Measurements from ENCODE around the gene ATP8B2. TPM values are rescaled to one million over a fixed set of nuclear protein-coding genes. Genes with fewer than 3 reads are reported as not detected.
"Not testable (repeated sequence)": the region's sequence is repeated elsewhere in the genome, so short reads cannot be mapped to it uniquely, and the experiment has no call there.

ATP8B2 gene, protein sequence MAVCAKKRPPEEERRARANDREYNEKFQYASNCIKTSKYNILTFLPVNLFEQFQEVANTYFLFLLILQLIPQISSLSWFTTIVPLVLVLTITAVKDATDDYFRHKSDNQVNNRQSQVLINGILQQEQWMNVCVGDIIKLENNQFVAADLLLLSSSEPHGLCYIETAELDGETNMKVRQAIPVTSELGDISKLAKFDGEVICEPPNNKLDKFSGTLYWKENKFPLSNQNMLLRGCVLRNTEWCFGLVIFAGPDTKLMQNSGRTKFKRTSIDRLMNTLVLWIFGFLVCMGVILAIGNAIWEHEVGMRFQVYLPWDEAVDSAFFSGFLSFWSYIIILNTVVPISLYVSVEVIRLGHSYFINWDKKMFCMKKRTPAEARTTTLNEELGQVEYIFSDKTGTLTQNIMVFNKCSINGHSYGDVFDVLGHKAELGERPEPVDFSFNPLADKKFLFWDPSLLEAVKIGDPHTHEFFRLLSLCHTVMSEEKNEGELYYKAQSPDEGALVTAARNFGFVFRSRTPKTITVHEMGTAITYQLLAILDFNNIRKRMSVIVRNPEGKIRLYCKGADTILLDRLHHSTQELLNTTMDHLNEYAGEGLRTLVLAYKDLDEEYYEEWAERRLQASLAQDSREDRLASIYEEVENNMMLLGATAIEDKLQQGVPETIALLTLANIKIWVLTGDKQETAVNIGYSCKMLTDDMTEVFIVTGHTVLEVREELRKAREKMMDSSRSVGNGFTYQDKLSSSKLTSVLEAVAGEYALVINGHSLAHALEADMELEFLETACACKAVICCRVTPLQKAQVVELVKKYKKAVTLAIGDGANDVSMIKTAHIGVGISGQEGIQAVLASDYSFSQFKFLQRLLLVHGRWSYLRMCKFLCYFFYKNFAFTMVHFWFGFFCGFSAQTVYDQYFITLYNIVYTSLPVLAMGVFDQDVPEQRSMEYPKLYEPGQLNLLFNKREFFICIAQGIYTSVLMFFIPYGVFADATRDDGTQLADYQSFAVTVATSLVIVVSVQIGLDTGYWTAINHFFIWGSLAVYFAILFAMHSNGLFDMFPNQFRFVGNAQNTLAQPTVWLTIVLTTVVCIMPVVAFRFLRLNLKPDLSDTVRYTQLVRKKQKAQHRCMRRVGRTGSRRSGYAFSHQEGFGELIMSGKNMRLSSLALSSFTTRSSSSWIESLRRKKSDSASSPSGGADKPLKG
- total RNA-seq: 44.2 and 48.0 TPM in 2 replicates
- long read RNA-seq, partial matches to known transcripts: 0 of 2 reads
- long read RNA-seq, other reads (novel, unspliced or antisense): 2 of 2 reads

DNA sequence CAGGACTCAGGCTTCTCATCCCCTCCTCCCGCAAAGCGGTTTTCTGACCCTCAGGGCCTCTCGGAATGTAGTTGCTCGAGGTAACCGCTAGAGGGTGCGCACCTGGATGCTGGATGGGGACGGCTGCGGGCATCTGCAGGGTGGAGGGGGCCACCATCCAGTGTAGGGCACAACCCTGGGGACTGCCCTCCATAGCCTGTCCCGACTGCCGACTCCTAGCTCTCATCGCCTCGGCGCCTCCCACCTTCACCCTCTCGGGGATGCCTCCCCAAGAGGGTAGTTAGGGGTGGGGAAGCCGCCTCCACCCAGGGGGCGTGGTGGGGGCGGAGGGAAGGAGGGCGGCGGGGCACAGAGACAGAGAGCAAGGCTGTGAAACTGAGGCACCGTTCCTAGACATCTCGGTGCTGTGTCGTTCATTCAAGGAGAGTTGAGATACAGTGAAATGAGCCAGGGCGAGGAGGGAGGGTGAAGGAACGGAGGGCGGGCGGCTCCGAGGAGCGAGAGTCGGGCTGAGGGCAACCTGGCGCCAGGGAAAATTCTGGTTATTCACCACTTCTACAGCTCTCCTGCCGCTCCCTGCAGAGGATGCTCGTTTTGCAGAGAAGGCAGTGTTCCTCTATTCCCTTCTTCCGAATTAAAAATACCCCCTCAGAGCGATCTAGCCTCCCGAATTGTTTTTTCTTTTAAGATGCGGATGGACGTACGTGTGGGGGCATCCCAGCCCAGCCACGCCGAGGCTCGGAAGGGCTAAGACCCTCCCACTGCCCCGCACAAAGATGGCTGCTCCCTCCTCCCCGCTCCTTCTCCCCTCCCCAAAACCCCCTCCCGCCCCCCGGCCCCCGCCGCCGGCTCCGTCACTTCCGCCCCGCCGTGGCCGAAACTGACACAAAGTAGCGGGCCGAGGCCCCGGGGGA lies at the start of gene ATP8B2:
ATP8B2 (plus strand) TSS at position 857 of the 914 bp plus-strand sequence. CDS start 2,617 bp downstream, outside the sequence.
- TF ChIP-seq, protein P1, sequence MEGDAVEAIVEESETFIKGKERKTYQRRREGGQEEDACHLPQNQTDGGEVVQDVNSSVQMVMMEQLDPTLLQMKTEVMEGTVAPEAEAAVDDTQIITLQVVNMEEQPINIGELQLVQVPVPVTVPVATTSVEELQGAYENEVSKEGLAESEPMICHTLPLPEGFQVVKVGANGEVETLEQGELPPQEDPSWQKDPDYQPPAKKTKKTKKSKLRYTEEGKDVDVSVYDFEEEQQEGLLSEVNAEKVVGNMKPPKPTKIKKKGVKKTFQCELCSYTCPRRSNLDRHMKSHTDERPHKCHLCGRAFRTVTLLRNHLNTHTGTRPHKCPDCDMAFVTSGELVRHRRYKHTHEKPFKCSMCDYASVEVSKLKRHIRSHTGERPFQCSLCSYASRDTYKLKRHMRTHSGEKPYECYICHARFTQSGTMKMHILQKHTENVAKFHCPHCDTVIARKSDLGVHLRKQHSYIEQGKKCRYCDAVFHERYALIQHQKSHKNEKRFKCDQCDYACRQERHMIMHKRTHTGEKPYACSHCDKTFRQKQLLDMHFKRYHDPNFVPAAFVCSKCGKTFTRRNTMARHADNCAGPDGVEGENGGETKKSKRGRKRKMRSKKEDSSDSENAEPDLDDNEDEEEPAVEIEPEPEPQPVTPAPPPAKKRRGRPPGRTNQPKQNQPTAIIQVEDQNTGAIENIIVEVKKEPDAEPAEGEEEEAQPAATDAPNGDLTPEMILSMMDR (conservative IDR thresholded peaks at IDR 0.05): peak; percentile 93
- peak within 1 kb of the TSS; percentile 100 for H3K4me3 Mint-ChIP-seq
- H3K27me3 Mint-ChIP-seq (ENCODE audit: low read depth): peaks cover 34% of the 10 kb centered on the region
- H3K27ac Mint-ChIP-seq (ENCODE audit: unreplicated experiment): peak within 1 kb of the TSS; percentile 93
- H3K9me3 Mint-ChIP-seq: no peaks in the 10 kb centered on the region
- peaks cover 32% of the 10 kb centered on the region for H3K4me1 Mint-ChIP-seq
- H3K36me3 Mint-ChIP-seq (ENCODE audit: low read depth): no peaks in the 10 kb centered on the region
- peak; percentile 90 for DNase-seq (ENCODE audit: low read depth, low spot score)

- TF ChIP-seq, protein P1 (conservative IDR thresholded peaks at IDR 0.05): peak; percentile 46
- Mint-ChIP-seq H3K4me3 (no peak overlapping the region), H3K9me3 (no peaks in the 10 kb centered on the region), H3K27ac (ENCODE audit: unreplicated experiment) (no peak overlapping the region), H3K27me3 (ENCODE audit: low read depth) (no peaks in the 10 kb centered on the region), H3K36me3 (ENCODE audit: low read depth) (peaks cover 10% of the 10 kb centered on the region), H3K4me1 (peaks cover 19% of the 10 kb centered on the region)
- DNase-seq (ENCODE audit: low read depth, low spot score): no peak
These were observed 48.5 kb upstream of the ATP8B2 start for GRCh38 chr1:154276797-154277196.

- H3K4me1 Mint-ChIP-seq: peaks cover 10% of the 10 kb centered on the region
- H3K4me3 Mint-ChIP-seq; H3K27ac Mint-ChIP-seq (ENCODE audit: unreplicated experiment); DNase-seq (ENCODE audit: low read depth, low spot score); H3K27me3 Mint-ChIP-seq (ENCODE audit: low read depth); H3K36me3 Mint-ChIP-seq (ENCODE audit: low read depth); H3K9me3 Mint-ChIP-seq: not testable (repeated sequence)
These were observed 37.7 kb upstream of the ATP8B2 start for GRCh38 chr1:154287591-154287990.

DNA sequence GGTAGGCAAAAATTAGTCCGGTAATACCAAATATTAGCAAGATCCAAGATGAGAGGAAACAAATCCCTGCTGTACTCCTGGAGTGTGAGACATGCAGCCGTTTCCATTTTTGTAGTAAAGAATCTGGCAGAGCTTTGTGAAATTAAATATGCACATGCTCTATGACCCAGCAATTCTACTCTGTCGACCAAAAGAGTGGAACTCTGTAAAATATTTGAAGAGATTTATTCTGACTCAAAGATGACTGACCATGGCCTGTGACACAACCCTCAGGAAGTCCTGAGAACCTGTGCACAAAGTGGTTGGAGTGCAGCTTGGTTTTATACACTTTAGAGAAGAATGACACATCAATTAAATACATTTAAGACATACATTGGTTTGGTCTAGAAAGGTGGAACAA lies 36.7 kb upstream of the ATP8B2 start:
- no peak for DNase-seq (ENCODE audit: low read depth, low spot score)
- Mint-ChIP-seq H3K4me1 (peaks cover 10% of the 10 kb centered on the region), H3K36me3 (ENCODE audit: low read depth) (peaks cover 3% of the 10 kb centered on the region), H3K27ac (ENCODE audit: unreplicated experiment) (no peak overlapping the region), H3K9me3 (no peaks in the 10 kb centered on the region), H3K4me3 (no peak overlapping the region), H3K27me3 (ENCODE audit: low read depth) (no peaks in the 10 kb centered on the region)
- TF ChIP-seq, protein P1 (conservative IDR thresholded peaks at IDR 0.05): no peak

DNA sequence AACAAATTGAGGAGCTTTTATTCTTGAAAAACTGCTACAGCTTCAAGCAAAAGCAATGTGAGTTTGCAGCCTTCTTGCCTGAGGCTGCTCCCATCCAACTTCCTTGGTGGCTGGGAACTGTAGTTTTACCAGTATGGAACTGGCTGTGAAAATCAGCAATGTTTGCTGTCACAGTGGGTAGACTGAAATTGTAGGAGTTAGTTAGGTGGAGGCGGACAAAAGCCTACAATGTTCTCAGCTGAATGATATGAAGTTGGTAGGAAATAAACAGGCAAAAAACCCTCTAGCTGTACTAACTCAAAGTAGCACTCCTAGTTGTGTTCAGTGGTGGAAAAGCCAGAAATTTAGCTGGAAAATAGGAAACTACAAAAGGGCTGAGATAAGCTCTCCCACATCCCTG lies 34.4 kb upstream of the ATP8B2 start:
- H3K4me3 Mint-ChIP-seq: no peak overlapping the region
- TF ChIP-seq, protein P1 (conservative IDR thresholded peaks at IDR 0.05): no peak
- peaks cover 4% of the 10 kb centered on the region for H3K9me3 Mint-ChIP-seq
- no peaks in the 10 kb centered on the region for H3K27me3 Mint-ChIP-seq (ENCODE audit: low read depth)
- peaks cover 10% of the 10 kb centered on the region for H3K4me1 Mint-ChIP-seq
- peaks cover 10% of the 10 kb centered on the region for H3K36me3 Mint-ChIP-seq (ENCODE audit: low read depth)
- no peak for DNase-seq (ENCODE audit: low read depth, low spot score)
- peak overlapping the region; percentile 13 for H3K27ac Mint-ChIP-seq (ENCODE audit: unreplicated experiment)

Measured in neural crest cell (in vitro differentiated cells).